Suppressor macrophage treated with lipopolysaccharide for 1 hour (primary cell): ENCODE data around the gene LEKR1.
"Not testable (repeated sequence)": the region's sequence is repeated elsewhere in the genome, so short reads cannot be mapped to it uniquely, and the experiment has no call there.

Source experiments
- DNase-seq, 3 donors: peaks; one replicate each; pipeline ENCODE4 v3.0.0-alpha.2; 2020 to 2022

Gene LEKR1

DNA sequence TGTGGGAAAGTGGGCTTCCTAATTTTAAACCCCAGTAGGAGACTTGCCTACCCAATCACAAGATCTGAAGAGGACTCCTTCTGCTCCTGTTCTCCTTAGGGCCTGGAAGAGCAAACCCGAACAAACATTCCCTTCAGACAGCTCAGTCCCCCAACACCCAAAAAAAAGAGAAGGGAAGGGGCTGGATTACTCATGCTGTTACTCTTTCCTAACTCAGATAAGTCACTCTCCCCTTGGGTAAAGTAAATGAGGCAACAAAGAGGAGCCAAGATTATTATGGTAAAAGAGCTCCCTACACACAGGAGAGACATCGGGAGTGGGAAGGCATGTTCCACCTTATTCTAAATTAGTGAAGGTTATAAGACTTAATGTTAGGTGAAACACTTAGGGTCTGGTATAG lies 18.1 kb upstream of the LEKR1 start:
- DNase-seq, result no peak

DNA sequence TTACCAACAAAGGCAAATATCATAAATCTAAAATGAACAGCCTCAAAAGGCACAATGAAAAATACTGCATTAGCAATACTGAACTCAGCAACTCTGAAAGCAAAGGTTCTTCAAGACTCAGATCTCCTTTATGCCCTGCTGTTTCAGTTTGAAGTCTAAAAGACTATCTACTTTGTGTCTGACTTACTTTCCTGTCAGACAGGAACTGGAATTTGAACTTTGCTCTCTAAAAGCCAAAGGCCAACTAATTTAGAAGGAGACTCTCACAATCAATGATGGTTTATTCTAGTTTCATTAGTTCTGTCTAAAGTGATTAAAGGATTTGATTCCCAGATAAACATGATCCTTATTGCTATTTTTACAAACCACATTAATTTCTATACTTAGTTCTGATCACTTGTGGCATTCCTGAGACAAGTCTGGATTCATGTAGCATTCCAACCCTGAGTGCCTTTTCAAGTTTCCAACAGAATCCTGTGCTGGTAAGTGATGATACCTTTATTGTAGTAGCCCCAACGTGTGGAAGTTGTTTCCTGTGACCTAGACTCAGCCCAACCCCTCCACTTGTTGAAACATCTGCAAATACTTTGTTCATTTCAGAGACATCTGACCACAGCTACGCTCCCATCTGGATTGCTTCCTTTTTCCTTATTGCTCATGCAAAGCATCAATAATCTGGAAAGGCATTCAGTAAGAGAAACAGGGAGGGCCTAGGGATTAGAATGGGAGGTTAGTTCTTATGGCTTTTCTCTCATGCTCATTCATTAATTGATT lies 14.9 kb upstream of the LEKR1 start:
- DNase-seq, result peak in 1 of 3 donors; percentile 34

- peak; percentile 54 to 73 (median 66) for DNase-seq
These were observed 13.4 kb upstream of the LEKR1 start for GRCh38 chr3:156812521-156813335.

- DNase-seq, result no peak
These were observed 11.9 kb upstream of the LEKR1 start for GRCh38 chr3:156814295-156814694.

DNA sequence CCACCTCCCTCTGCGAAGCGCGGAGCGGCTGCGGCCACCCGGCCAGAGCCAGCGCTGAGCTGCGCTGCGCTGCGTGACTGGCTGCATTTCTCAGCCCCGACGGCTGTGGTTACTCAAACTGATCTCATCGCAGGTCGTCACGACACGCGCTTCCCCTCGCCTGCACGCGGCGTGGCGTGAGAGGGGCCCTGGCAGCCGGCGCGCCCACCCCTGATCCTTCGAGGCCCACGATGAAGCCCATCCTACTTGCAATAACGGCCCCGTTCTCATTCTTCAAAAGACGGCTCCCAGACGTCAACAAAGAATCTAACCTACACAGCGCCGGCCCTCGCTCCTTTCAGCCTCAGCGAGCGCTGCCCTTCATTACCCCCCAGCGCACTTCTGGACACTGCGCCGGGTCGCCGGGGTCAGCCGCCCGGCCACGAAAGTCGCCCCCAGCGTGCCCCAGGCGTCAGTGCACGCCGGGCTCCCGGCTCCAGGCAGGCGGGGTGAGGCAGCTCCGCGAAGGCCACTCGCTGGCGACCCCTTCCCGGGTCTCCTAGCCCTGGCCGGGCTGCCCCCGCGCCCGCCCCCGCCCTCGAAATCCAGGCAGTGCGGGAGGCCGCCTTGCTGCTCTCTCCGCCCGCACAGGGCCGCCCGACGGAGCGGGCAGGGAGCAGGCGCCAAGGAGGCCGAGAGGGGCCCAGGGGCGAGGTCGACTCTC lies 9.9 kb upstream of the LEKR1 start:
- DNase-seq, result peak; percentile 68 to 72 (median 70)

DNA sequence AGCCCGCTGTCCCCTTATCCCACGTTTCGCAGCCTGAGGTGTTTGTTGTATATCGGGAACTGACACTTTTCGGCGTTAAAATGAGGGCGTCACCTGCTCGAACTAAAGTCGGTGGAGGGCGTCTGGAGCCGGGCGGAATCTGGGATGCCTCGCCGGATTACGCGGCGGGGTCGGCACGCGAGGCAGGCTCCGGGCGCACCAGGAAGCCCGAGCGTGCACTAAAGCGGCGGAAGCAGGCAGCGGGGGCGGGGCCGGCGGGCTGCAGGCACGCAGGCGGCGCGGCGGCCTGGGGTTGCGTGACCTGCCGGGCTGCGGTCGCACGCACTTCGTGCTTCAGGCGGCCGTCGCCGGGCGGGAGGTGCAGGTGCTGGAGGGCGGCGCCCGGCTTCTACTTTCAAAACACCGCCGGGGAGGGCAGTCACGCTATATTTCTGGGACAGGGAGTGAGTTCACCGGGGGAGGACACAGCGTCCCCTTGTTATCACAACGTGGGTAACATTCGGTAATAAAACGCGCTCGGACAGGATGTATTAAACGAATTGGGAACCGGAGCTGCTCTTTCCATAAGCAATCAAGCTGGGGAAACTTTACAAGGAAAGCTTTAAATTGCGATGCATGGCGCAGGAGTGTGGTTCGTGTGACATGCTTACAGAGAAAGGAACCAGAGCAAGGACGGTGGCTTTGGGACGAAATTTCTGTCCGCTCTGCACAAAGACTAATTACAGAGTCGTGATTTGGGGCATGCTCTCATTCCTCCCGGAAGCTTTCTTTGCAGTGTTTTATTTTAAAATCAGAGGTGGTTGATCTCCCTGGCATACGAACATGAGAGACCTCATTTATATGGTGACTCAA lies 9.1 kb upstream of the LEKR1 start:
- peak; percentile 83 to 91 (median 83) for DNase-seq

- peak; percentile 20 to 62 (median 58) for DNase-seq
These were observed 8.4 kb upstream of the LEKR1 start for GRCh38 chr3:156817646-156818272.

DNA sequence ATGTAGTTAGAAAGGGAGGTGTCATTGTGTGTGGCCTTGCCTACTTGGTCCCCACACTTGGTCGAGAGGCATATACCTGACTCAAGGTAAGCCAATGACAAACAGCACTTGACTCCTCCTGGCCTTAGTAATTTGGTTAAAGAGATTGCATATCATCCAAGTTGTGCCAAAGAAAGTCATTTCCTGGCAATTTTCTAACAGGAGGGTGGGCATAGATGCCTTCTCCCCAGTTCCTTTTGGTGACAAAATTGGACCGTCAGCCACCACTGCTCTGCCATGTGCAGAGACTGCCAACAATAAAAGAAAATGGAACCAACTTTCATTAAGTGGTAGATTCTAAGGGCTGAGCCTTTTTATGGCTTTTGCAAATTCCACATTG lies 7.9 kb upstream of the LEKR1 start:
- no peak for DNase-seq

GRCh38 chr3:156818890-156819289 lies 7.3 kb upstream of the LEKR1 start:
- peak; percentile 35 to 50 (median 38) for DNase-seq

DNA sequence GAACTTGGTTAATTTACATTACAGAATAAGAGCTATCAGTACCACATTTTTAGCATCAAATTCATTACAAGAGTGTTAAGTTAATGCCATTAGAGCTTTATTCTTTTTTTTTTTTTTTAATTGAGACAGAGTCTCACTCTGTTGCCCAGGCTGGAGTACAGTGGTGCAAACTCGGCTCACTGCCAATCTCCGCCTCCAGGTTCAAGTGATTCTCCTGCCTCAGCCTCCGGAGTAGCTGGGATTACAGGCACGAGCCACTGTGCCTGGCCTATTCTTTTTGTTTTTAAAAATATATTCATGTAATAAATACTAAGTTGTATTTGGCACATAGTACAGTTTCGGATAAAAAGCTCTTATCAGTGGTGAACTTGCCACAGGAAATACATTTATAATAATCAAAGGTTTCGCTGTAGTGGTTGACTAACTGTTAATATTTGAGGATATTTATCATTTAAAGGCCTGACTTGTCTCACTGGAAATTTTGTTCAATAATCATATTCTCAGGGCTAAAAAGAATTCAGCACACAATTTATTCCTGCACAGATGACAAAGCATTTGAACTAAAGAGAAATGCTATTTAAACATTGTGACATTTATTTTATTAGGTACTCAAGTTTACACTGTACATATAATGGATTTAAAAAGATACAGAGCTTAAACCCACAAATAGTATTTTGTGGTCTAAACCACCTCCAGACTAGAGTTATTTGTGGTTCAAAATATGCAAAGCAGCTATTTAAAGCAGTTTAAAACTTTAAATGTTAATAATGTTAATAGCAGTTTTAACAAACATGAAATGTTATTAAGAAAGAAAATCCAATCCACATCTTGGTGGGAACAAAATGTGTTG lies 6.1 kb upstream of the LEKR1 start:
- no peak for DNase-seq

GRCh38 chr3:156820692-156821080 lies 5.5 kb upstream of the LEKR1 start:
- DNase-seq, result no peak

- not testable (repeated sequence) for DNase-seq
These were observed 3.4 kb upstream of the LEKR1 start for GRCh38 chr3:156822626-156823260.

DNA sequence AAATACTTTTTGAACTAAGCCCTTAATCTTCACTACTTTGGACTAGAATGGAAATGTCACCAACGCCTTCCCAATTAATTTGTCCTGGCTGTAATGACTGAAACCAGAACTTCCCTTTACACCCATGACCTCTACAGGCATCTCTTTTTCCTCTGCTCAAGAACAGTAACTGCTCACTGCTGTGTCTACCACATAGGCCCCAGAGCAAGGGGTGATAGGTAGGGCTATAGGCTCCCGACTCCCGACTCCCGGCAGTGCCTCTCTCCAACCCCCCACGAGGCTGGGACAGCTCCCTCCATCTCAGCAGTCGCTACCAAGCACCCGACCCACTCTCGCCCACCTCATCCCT lies 384 bp upstream of the LEKR1 start:
- DNase-seq, result peak in 2 of 3 donors; percentile 37 to 42

GRCh38 chr3:156826896-156827882 lies 1.0 kb downstream of the LEKR1 start:
- DNase-seq, result peak in 2 of 3 donors; percentile 72 to 84

DNA sequence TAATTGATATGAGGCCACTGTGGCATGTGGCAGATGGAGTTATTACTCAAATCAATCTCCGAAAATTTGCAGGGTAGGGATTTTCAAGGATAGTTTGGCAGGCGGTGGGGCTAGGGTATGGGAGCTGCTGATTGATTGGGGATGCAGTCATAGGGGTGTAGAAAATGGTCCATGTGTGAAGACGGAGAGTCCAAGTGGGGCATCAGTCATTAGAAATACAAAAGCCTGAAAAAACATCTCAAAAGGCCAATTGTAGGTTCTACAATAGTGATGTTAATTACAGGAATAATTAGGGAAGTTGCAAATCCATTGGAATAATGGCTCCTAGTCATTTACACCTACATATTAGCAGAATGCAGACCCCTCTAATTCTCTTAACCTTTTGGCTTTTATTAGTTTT lies 4.9 kb downstream of the LEKR1 start:
- no peak for DNase-seq

DNA sequence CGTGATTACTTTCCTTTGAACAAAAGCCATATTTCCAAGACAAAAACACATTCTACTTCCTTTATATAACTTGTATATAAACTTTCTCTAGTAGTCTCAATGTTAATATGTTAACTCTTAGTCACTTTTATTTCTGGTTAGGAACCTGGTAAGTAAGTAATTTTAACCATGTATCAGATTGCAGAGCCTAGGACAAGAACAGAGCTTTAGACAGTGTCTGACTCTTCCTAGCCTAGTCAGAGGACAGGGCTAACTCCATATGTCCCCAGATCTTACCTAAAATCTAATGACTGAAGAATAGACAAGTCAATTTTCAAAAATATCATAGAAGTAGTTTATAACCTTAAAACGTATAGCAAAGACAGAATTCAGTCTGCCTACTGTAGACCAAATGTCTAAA lies 8.3 kb downstream of the LEKR1 start:
- no peak for DNase-seq

DNA sequence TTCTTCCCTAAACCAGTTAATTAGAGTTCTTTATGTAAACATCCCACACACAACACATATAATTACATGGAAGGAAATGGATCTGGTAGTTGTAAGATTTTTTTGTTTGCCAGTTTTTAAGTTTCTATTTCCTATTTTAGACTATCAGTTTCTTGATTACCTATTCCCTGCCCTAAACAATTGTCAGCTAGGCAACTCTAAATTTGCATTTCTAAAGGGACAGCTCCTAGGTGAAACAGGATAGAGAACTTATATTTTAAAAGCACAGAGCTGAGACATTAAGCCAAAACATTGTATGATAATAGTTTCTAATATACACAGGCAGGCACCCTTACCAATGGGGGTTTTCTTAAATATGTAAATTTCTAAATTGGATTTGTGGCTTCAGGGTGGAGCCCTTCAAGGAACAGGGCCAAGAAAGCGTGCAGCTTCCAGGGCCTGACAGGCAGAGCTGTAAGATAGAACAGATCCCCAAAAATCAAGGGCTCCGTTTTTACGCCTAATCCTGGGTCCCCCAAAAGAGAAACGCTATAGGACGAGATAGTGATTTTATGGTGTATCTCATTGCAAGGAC lies 8.9 kb downstream of the LEKR1 start:
- no peak for DNase-seq

DNA sequence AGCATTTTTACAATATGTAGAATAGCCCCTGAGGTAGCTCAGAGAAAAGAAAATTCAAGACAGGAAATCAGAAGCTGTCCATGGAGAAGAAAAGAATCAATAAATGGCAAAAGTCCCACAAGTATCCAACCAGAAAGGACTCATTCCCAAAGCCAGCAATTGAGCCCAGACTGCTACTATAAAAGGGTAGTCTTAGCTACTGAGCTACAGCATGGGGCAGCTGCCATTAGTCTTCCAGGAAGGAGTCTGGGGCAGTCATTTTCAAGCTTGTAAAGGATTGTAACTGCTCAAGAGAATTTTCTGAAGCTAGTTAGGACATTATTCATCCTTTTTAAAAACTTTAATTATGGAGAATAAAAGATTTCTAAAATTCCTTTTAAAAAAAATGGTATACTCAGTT lies 10.5 kb downstream of the LEKR1 start:
- no peak for DNase-seq

DNA sequence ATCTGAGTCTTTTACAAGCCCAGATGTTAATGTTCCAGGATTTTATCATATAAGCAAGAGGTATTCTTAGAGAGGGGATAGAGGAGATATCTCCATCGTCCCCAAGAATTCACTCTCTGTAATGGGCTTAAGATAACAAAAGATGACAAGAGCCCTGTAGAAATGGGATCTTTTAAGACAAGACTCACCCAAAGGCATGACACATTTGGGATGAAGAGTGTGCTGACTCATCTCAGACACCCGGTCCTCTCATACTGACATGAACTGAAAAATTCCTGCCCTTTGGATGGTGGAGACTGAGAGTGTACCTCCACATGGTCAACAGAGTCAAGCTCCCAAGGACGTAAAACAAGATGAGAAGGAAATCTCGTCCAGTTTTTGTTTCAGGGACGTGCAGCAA lies 11.0 kb downstream of the LEKR1 start:
- no peak for DNase-seq
